A204.1 (cell line): ENCODE data around the gene RTL1.

Experiments used
- FAIRE-seq: peaks from 2 replicates; lab custom pipeline; 2012; peaks lifted over from hg19 to GRCh38; lab: Jason Lieb, UNC

The RTL1 gene

GRCh38 chr14:100903672-100904185 is at the start of gene RTL1:
RTL1 (minus strand) TSS chr14:100903722; CDS start chr14:100884788, 18,934 bp downstream.
- FAIRE-seq: no peak

GRCh38 chr14:100950024-100950423 is 46.5 kb upstream of the RTL1 start:
- no peak for FAIRE-seq

GRCh38 chr14:100944052-100944451 is 40.5 kb upstream of the RTL1 start:
- FAIRE-seq: no peak

GRCh38 chr14:100930270-100930669 is 26.7 kb upstream of the RTL1 start:
- FAIRE-seq: no peak

- FAIRE-seq: no peak
Observed at GRCh38 chr14:100915560-100915959, 12.0 kb upstream of the RTL1 start.

GRCh38 chr14:100914597-100915021 is 11.1 kb upstream of the RTL1 start:
- no peak for FAIRE-seq

- FAIRE-seq: no peak
Observed at GRCh38 chr14:100911665-100912316, 8.3 kb upstream of the RTL1 start.

- no peak for FAIRE-seq
Observed at GRCh38 chr14:100910888-100911664, 7.6 kb upstream of the RTL1 start.

GRCh38 chr14:100909439-100909838 is 5.9 kb upstream of the RTL1 start:
- no peak for FAIRE-seq

GRCh38 chr14:100907240-100907639 is 3.7 kb upstream of the RTL1 start:
- no peak for FAIRE-seq

GRCh38 chr14:100906420-100906819 is 2.9 kb upstream of the RTL1 start:
- FAIRE-seq: no peak

GRCh38 chr14:100905166-100905565 is 1.6 kb upstream of the RTL1 start:
- FAIRE-seq: no peak

GRCh38 chr14:100904307-100905087 is 975 bp upstream of the RTL1 start:
- FAIRE-seq: no peak

GRCh38 chr14:100903134-100903468 is 421 bp downstream of the RTL1 start:
- no peak for FAIRE-seq

- FAIRE-seq: no peak
Observed at GRCh38 chr14:100902295-100903133, 1.0 kb downstream of the RTL1 start.

GRCh38 chr14:100901391-100902183 is 1.9 kb downstream of the RTL1 start:
- no peak for FAIRE-seq

- FAIRE-seq: no peak
Observed at GRCh38 chr14:100900837-100901390, 2.6 kb downstream of the RTL1 start.

GRCh38 chr14:100899884-100900771 is 3.4 kb downstream of the RTL1 start:
- FAIRE-seq: no peak
